ENCODE data around the gene ALPI. TPM values are rescaled to one million over a fixed set of nuclear protein-coding genes. Genes with fewer than 3 reads are reported as not detected.
"Not testable (repeated sequence)": the region's sequence is repeated elsewhere in the genome, so short reads cannot be mapped to it uniquely, and the experiment has no call there.

ALPI gene
- total RNA-seq, 1 experiment from 2014 or later, result 0.10 TPM

- Histone ChIP-seq H3K36me3 (replicated peaks; ENCODE audit: control insufficient read depth, insufficient read depth, low read length) (peaks cover 4% of the 10 kb centered on the region; the same call in 1 of the 2 replicates), H3K27me3 (ENCODE audit: control insufficient read depth, insufficient read depth, low read length) (peaks cover 49% of the 10 kb centered on the region), H3K4me3 (ENCODE audit: insufficient read depth, low read depth, low read length) (peak overlapping the region; percentile 62; the same call in 1 of the 2 replicates)
- DNase-seq, result no peak
Measured at GRCh38 chr2:232418056-232418455, 37.9 kb upstream of the ALPI start.

DNA sequence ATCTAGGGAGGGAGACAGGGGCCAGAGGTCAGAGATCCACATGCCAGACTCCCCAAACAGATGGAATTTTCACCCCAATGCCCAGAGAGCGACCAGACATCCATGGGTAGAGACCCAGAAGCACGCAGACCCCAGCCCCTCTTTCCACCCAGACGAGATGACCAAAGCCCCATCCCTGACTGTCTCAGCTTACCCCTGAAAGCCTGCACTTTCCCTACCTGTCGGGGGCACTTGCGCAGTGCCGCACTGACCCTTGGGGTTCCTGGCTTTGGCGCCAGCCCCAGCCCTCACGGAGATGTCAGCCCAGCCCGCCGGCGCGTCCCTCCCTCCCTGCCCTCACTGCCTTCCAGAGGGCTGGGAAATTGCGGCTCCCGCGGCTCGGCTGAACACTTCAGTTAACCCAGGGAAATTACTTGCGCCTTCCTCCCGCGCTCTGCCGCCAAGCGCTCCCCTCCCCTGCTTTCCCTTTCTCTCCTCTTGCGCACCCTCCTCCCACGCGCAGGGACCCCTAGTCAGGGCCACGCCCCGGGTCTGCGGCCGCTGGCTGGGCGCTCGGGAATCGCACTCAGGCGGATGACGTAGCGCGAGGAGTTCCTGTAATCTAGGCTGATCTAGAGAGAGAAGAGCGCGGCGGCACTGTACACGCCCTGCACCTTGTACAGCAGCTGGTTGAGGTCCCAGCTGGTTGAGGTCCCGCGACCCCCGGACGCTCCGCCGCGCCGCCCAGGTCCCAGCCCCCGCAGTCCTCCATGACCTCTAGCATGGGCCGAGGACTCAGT, 37.3 kb upstream of the ALPI start:
- Histone ChIP-seq H3K27me3 (ENCODE audit: control insufficient read depth, insufficient read depth, low read length) (peaks cover 49% of the 10 kb centered on the region), H3K36me3 (replicated peaks; ENCODE audit: control insufficient read depth, insufficient read depth, low read length) (peaks cover 4% of the 10 kb centered on the region; the same call in 1 of the 2 replicates), H3K4me3 (ENCODE audit: insufficient read depth, low read depth, low read length) (peak overlapping the region; percentile 62)
- peak; percentile 74 for DNase-seq

DNA sequence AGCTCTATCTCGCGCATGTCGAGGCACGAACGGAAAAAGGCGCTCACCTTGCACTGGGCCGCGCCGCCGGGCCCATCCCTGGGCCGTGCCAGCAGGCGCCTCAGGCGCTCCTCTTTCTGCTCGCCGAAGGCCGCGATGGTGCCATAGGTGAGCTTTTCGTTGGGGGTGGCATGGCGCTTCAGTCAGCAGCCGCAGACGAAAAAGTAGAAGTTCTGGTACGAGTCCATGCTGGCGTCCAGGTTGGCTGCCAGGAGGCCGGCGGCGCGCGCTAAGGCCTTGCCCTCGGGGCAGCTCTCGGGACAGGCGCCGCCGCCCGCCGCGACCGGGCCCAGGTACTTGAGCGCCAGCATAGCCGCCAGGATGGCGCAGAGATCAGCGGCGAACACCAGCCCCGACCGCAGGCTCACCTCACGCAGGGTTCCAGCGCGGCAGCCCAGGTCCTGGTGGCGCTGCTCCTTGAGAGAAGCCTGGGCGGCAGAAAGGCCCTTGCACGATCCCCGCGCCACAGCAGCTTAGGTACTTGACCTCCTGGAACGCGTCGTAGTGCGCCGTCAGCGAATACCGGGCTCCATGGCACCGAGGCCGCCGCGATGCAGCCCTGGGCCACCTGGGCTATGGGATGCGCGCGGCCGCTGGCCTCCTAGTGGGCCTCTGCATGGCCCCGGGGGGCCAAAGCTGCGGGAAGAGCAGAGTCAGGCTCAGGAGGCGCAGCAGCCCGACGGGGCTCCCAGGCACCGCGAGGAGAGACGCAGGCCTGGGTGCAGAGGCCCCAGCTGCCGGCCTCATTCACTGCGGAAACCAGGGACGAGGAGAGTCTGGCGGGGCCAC, 36.5 kb upstream of the ALPI start:
- DNase-seq, result peak; percentile 76
- peaks cover 4% of the 10 kb centered on the region; the same call in 1 of the 2 replicates for H3K36me3 ChIP-seq (replicated peaks; ENCODE audit: control insufficient read depth, insufficient read depth, low read length)
- peaks cover 49% of the 10 kb centered on the region for H3K27me3 ChIP-seq (ENCODE audit: control insufficient read depth, insufficient read depth, low read length)
- peak overlapping the region; percentile 62 for H3K4me3 ChIP-seq (ENCODE audit: insufficient read depth, low read depth, low read length)

DNA sequence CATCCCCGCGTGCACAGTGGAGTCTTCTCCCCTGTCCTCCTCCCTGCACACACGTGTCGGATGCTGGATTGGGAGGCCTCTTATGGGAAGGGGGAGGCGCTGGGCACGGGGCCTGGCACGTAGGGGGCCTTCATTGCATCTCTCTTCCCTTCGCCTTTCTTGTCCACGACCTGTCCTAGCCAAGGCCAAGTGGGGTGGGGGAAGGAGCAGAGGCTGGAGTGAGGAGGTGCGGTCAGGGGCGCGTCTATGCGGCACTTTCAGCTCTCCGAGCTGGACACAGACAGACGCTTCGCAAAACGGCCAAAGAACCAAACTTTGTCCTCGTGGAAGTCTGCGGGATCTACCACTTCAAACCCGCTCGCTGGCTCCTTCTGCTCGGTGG, 35.9 kb upstream of the ALPI start:
- peaks cover 4% of the 10 kb centered on the region; the same call in 1 of the 2 replicates for H3K36me3 ChIP-seq (replicated peaks; ENCODE audit: control insufficient read depth, insufficient read depth, low read length)
- DNase-seq, result peak; percentile 73
- peaks cover 49% of the 10 kb centered on the region for H3K27me3 ChIP-seq (ENCODE audit: control insufficient read depth, insufficient read depth, low read length)
- H3K4me3 ChIP-seq (ENCODE audit: insufficient read depth, low read depth, low read length), result peak overlapping the region; percentile 62

- Histone ChIP-seq H3K4me3 (ENCODE audit: insufficient read depth, low read depth, low read length) (peak overlapping the region; percentile 62), H3K27me3 (ENCODE audit: control insufficient read depth, insufficient read depth, low read length) (peaks cover 49% of the 10 kb centered on the region), H3K36me3 (replicated peaks; ENCODE audit: control insufficient read depth, insufficient read depth, low read length) (peaks cover 4% of the 10 kb centered on the region; the same call in 1 of the 2 replicates)
- DNase-seq, result no peak
Measured at GRCh38 chr2:232420463-232421188, 35.3 kb upstream of the ALPI start.

GRCh38 chr2:232421189-232421785, 34.7 kb upstream of the ALPI start:
- Histone ChIP-seq H3K27me3 (ENCODE audit: control insufficient read depth, insufficient read depth, low read length) (peaks cover 49% of the 10 kb centered on the region), H3K36me3 (replicated peaks; ENCODE audit: control insufficient read depth, insufficient read depth, low read length) (peaks cover 4% of the 10 kb centered on the region; the same call in 1 of the 2 replicates), H3K4me3 (ENCODE audit: insufficient read depth, low read depth, low read length) (peak overlapping the region; percentile 62)
- DNase-seq, result peak; percentile 85

DNA sequence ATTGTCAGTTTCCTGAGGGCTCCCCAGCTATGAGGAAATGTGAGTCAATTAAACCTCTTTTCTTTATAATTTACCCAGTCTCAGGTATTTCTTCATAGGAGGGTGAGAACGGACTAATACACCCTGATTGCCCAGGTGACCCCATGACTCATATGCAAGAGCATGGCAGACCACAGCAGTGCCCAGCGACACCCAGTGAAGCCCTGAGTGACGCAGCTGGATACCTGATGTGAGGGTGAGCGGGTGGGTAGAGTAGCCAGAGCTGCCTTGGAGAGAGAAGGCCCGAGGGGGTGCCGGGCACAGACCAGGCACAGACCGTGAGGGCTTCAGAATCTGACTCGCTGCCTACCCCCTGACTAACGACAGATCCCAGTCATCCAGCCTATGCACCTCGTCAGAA, 33.9 kb upstream of the ALPI start:
- peak; percentile 32 for DNase-seq
- Histone ChIP-seq H3K4me3 (ENCODE audit: insufficient read depth, low read depth, low read length) (no peak overlapping the region), H3K36me3 (replicated peaks; ENCODE audit: control insufficient read depth, insufficient read depth, low read length) (peaks cover 4% of the 10 kb centered on the region; the same call in 1 of the 2 replicates), H3K27me3 (ENCODE audit: control insufficient read depth, insufficient read depth, low read length) (peaks cover 49% of the 10 kb centered on the region)

DNA sequence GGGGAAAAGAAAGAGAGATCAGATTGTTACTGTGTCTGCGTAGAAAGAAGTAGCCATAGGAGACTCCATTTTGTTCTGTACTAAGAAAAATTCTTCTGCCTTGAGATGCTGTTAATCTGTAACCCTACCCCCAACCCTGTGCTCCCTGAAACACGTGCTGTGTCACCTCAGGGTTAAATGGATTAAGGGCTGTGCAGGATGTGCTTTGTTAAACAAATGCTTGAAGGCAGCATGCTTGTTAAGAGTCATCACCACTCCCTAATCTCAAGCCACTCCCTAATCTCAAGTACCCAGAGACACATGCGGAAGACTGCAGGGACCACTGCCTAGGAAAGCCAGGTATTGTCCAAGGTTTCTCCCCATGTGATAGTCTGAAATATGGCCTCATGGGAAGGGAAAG, 33.0 kb upstream of the ALPI start:
- not testable (repeated sequence) for H3K4me3 ChIP-seq (ENCODE audit: insufficient read depth, low read depth, low read length); H3K36me3 ChIP-seq (replicated peaks; ENCODE audit: control insufficient read depth, insufficient read depth, low read length); DNase-seq
- peaks cover 43% of the 10 kb centered on the region for H3K27me3 ChIP-seq (ENCODE audit: control insufficient read depth, insufficient read depth, low read length)

DNA sequence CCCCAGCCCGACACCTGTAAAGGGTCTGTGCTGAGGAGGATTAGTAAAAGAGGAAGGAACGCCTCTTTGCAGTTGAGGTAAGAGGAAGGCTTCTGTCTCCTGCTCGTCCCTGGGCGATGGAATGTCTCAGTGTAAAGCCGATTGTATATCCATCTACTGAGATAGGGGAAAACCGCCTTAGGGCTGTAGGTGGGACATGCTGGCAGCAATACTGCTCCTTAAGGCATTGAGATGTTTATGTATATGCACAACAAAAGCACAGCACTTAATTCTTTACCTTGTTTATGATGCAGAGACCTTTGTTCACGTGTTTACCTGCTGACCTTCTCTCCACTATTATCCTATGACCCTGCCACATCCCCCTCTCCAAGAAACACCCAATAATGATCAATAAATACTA, 32.5 kb upstream of the ALPI start:
- H3K36me3 ChIP-seq (replicated peaks; ENCODE audit: control insufficient read depth, insufficient read depth, low read length); DNase-seq; H3K4me3 ChIP-seq (ENCODE audit: insufficient read depth, low read depth, low read length): not testable (repeated sequence)
- H3K27me3 ChIP-seq (ENCODE audit: control insufficient read depth, insufficient read depth, low read length), result peaks cover 39% of the 10 kb centered on the region

GRCh38 chr2:232431705-232432590, 24.0 kb upstream of the ALPI start:
- Histone ChIP-seq H3K4me3 (ENCODE audit: insufficient read depth, low read depth, low read length) (no peak overlapping the region), H3K36me3 (replicated peaks; ENCODE audit: control insufficient read depth, insufficient read depth, low read length) (no peaks in the 10 kb centered on the region), H3K27me3 (ENCODE audit: control insufficient read depth, insufficient read depth, low read length) (no peaks in the 10 kb centered on the region)
- DNase-seq, result peak; percentile 45

DNA sequence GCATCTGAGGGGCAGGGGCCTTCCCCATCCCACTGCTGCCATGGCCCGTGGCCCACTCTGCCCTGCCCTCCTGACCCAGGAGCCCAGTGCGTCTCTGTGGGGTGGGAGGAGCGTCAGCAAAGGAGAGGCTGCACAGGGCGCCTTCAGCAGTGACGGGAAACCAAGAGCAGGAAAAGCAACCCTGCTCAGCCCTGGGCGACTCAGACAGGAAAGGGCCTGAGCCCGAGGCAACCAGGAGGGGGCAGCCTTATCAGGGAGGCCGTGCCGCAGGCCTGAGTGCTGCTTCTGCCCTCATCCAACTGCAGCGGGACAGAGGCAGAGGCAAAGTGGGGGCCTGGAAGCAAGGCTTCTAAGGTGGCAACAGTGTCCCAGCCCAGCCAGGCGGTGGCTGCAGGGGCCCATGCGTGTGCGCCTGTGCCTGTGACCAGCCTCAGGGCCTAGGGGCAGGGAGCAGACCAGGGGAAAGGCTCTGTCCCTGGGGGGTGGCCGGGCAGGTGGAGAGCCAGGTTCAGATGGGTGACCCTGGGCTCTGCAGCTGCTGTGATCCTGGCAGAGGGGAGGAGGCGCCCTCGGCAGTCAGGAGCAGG, 23.3 kb upstream of the ALPI start:
- DNase-seq, result peak; percentile 81
- no peak overlapping the region for H3K4me3 ChIP-seq (ENCODE audit: insufficient read depth, low read depth, low read length)
- H3K27me3 ChIP-seq (ENCODE audit: control insufficient read depth, insufficient read depth, low read length), result no peaks in the 10 kb centered on the region
- H3K36me3 ChIP-seq (replicated peaks; ENCODE audit: control insufficient read depth, insufficient read depth, low read length), result no peaks in the 10 kb centered on the region

- H3K4me3 ChIP-seq (ENCODE audit: insufficient read depth, low read depth, low read length); H3K36me3 ChIP-seq (replicated peaks; ENCODE audit: control insufficient read depth, insufficient read depth, low read length); H3K27me3 ChIP-seq (ENCODE audit: control insufficient read depth, insufficient read depth, low read length): not testable (repeated sequence)
- peak; percentile 31 for DNase-seq
Measured at GRCh38 chr2:232433622-232434021, 22.3 kb upstream of the ALPI start.

DNA sequence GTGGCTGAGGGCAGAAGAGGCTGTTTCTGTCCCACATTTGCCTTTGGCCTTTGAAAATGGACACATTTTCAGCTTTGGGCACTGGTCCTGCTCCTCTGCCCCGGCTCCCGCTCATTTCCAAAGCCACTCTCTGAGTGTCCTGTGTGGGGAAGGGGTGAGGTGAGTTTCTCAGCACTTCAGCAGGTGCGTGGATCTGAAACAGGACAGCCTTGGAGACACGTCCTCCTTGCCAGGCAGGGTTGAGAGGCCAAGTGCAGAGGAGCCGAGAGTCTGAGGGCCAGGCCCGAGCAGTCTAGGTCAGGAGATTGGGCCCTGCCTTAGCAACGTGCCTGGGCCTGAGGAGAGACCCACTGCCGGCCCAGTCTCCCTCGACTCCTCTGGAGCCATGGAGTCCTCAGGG, 21.9 kb upstream of the ALPI start:
- DNase-seq, result peak; percentile 41
- H3K4me3 ChIP-seq (ENCODE audit: insufficient read depth, low read depth, low read length), result no peak overlapping the region
- H3K36me3 ChIP-seq (replicated peaks; ENCODE audit: control insufficient read depth, insufficient read depth, low read length), result no peaks in the 10 kb centered on the region
- H3K27me3 ChIP-seq (ENCODE audit: control insufficient read depth, insufficient read depth, low read length), result no peaks in the 10 kb centered on the region
